SU-DHL-6 (cell line): Measurements from ENCODE around the gene DYNLT5.

ENCODE experiments used
- EZH2phosphoT487 ChIP-seq: fragments of 200-600 bp; sonication (generic), shearing (Covaris generic); conservative IDR thresholded peaks from 2 replicates; pipeline ENCODE4 v1.6.1; 2018; ENCODE audit warnings: mild to moderate bottlenecking, antibody characterized with exemption, low read length, moderate library complexity, mixed read lengths
- TF ChIP-seq, protein P1 (sequence below): fragments of 200-600 bp; sonication (generic); IDR thresholded peaks from one replicate; pipeline ENCODE4 v1.5.1; 2017; ENCODE audit warnings: antibody characterized with exemption, mild to moderate bottlenecking, low read length, moderate library complexity; ENCODE audit not compliant: insufficient read depth, poor library complexity, severe bottlenecking

DNA sequence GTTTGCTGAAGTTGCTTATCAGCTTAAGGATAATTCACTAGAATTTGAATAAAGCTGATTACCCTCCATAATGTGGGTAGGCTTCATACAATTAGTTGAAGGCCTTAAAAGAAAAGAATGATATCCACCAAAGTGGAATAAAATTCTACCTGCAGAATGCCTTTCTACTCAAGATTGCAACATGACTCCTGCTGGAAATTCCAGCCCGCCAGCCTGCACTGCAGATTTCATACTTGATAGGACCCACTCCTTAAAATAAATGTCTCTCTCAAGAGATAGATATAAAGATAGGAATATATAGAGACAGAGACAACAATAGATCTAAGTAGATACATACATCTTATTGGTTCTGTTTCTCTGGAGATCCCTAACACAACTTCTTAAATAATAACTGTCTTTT, 72.5 kb downstream of the DYNLT5 start:
- TF ChIP-seq, protein P1, sequence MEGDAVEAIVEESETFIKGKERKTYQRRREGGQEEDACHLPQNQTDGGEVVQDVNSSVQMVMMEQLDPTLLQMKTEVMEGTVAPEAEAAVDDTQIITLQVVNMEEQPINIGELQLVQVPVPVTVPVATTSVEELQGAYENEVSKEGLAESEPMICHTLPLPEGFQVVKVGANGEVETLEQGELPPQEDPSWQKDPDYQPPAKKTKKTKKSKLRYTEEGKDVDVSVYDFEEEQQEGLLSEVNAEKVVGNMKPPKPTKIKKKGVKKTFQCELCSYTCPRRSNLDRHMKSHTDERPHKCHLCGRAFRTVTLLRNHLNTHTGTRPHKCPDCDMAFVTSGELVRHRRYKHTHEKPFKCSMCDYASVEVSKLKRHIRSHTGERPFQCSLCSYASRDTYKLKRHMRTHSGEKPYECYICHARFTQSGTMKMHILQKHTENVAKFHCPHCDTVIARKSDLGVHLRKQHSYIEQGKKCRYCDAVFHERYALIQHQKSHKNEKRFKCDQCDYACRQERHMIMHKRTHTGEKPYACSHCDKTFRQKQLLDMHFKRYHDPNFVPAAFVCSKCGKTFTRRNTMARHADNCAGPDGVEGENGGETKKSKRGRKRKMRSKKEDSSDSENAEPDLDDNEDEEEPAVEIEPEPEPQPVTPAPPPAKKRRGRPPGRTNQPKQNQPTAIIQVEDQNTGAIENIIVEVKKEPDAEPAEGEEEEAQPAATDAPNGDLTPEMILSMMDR = no peak
- no peak for TF ChIP-seq EZH2phosphoT487
